GM18502 (cell line): ENCODE data around the gene MTMR3.

Experiments used
- ATAC-seq: cut with Tn5 transposase; IDR thresholded peaks from one replicate; pipeline ENCODE4 v1.9.1; 2021; ENCODE audit warnings: mild to moderate bottlenecking; ENCODE audit not compliant: unreplicated experiment, poor library complexity

MTMR3 gene

GRCh38 chr22:30077279-30077880 is 194.4 kb downstream of the MTMR3 start:
- no peak for ATAC-seq

DNA sequence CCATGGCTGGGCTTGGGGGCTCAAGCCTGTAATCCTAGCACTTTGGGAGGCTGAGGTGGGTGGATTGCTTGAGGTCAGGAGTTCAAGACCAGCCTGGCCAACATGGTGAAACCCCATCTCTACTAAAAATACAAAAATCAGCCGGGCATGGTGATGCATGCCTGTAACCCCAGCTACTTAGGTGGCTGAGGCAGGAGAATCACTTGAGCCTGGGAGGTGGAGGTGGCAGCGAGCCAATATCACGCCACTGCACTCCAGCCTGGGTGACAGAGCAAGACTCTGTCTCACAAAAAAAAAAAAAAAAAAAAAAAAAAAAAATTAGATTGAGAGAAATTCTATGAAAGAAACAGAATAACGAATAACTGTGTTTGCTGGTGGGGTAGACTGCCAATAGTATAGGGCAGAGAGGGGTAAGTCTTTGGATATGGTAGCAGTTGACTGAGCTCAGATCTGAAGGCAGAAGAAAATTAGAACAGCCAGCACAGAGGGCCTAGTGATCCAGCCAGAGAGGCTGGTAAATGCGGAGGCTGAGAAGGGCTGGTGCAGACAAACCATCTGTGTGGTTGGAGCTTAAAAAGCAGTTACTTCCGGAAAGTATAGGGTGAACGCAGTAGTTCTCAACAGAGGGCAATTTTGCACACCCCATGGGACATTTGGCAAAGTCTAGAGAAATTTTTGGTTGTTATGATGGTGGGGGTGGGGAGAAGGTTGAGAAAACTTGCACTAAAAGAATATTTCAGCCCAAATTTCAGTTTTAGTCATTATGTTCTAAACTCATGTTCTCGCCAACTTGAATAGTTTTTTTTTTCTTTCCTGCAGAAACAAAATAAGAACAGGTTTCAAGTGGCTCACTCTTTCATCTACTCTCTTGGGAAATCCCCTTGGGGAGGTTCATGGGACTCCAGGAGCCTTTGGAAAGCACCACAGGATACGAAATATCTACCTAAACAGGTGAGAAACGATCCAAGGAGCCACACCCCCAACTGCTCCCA is 195.6 kb downstream of the MTMR3 start:
- ATAC-seq, result no peak

GRCh38 chr22:30079952-30080533 is 197.1 kb downstream of the MTMR3 start, which contains the start of gene HORMAD2:
HORMAD2 (plus strand) TSS chr22:30080464; CDS start chr22:30093953, 13,489 bp downstream.
- no peak for ATAC-seq
